ENCODE results near the gene PPP1R14C. TPM values are rescaled to one million over a fixed set of nuclear protein-coding genes. Genes with fewer than 3 reads are reported as not detected.

Gene PPP1R14C
- polyA plus RNA-seq, 1 donor from 2014 or later, result 14.0 TPM

DNA sequence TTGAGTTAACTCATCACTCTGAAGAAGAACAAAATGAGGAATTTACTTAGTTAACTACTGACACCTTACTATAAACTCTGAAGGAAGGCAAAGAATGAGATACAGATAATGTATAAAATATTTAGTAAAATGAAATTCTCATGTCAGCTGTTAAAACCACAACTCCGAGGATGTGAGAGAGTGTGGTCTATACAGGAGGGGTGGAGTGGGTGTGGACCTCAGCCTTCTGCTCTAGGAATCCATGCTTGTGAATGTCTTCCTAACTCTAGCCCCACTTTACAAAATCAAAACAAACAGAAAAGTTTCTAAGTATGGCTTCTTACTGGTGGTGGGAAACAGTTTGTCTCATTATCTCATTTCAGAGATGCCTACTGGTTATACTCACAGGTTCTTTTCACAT lies 14.2 kb downstream of the PPP1R14C start:
- Histone ChIP-seq H4K20me1 (ENCODE audit: insufficient read depth) (no peaks in the 10 kb centered on the region), H3K9ac (ENCODE audit: low read length) (no peak overlapping the region), H3K4me2 (ENCODE audit: low read length) (no peak overlapping the region), H3K9me2 (ENCODE audit: insufficient read depth, low read length) (no peaks in the 10 kb centered on the region), H3K27ac (ENCODE audit: low read length) (no peak overlapping the region), H2AFZ (ENCODE audit: low read depth, low read length) (no peak overlapping the region), H3K9me3 (ENCODE audit: low read length) (no peaks in the 10 kb centered on the region), H3K79me2 (replicated peaks; ENCODE audit: insufficient read depth, low read length) (no peaks in the 10 kb centered on the region), H3K4me3 (ENCODE audit: low read length) (no peak overlapping the region), H3K36me3 (ENCODE audit: insufficient read depth, low read length) (no peaks in the 10 kb centered on the region), H3F3A (ENCODE audit: insufficient read depth, low read length, poor library complexity, severe bottlenecking) (no peaks in the 10 kb centered on the region), H3K27me3 (ENCODE audit: insufficient read depth, low read depth, low read length) (no peaks in the 10 kb centered on the region)
- no peak for TF ChIP-seq EP300 (conservative IDR thresholded peaks at IDR 0.05; ENCODE audit: poor library complexity, severe bottlenecking)
- no peak for TF ChIP-seq SMC3 (conservative IDR thresholded peaks at IDR 0.05; ENCODE audit: poor library complexity)
- no peak for TF ChIP-seq TAF1 (IDR thresholded peaks at IDR 0.05; ENCODE audit: low read depth)
- TF ChIP-seq, protein P1, sequence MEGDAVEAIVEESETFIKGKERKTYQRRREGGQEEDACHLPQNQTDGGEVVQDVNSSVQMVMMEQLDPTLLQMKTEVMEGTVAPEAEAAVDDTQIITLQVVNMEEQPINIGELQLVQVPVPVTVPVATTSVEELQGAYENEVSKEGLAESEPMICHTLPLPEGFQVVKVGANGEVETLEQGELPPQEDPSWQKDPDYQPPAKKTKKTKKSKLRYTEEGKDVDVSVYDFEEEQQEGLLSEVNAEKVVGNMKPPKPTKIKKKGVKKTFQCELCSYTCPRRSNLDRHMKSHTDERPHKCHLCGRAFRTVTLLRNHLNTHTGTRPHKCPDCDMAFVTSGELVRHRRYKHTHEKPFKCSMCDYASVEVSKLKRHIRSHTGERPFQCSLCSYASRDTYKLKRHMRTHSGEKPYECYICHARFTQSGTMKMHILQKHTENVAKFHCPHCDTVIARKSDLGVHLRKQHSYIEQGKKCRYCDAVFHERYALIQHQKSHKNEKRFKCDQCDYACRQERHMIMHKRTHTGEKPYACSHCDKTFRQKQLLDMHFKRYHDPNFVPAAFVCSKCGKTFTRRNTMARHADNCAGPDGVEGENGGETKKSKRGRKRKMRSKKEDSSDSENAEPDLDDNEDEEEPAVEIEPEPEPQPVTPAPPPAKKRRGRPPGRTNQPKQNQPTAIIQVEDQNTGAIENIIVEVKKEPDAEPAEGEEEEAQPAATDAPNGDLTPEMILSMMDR (IDR thresholded peaks at IDR 0.05; ENCODE audit: poor library complexity, severe bottlenecking), result no peak
- TF ChIP-seq MXI1 (conservative IDR thresholded peaks at IDR 0.05; ENCODE audit: poor library complexity, severe bottlenecking), result no peak
- no peak for TF ChIP-seq RAD21 (conservative IDR thresholded peaks at IDR 0.05)
- no peak for TF ChIP-seq POLR2AphosphoS5 (IDR thresholded peaks at IDR 0.05)
- TF ChIP-seq, protein P2, sequence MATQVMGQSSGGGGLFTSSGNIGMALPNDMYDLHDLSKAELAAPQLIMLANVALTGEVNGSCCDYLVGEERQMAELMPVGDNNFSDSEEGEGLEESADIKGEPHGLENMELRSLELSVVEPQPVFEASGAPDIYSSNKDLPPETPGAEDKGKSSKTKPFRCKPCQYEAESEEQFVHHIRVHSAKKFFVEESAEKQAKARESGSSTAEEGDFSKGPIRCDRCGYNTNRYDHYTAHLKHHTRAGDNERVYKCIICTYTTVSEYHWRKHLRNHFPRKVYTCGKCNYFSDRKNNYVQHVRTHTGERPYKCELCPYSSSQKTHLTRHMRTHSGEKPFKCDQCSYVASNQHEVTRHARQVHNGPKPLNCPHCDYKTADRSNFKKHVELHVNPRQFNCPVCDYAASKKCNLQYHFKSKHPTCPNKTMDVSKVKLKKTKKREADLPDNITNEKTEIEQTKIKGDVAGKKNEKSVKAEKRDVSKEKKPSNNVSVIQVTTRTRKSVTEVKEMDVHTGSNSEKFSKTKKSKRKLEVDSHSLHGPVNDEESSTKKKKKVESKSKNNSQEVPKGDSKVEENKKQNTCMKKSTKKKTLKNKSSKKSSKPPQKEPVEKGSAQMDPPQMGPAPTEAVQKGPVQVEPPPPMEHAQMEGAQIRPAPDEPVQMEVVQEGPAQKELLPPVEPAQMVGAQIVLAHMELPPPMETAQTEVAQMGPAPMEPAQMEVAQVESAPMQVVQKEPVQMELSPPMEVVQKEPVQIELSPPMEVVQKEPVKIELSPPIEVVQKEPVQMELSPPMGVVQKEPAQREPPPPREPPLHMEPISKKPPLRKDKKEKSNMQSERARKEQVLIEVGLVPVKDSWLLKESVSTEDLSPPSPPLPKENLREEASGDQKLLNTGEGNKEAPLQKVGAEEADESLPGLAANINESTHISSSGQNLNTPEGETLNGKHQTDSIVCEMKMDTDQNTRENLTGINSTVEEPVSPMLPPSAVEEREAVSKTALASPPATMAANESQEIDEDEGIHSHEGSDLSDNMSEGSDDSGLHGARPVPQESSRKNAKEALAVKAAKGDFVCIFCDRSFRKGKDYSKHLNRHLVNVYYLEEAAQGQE (IDR thresholded peaks at IDR 0.05; ENCODE audit: borderline replicate concordance), result no peak
- no peak for TF ChIP-seq EZH2 (IDR thresholded peaks at IDR 0.05; ENCODE audit: borderline replicate concordance, insufficient read depth, low read length, poor library complexity, severe bottlenecking)

DNA sequence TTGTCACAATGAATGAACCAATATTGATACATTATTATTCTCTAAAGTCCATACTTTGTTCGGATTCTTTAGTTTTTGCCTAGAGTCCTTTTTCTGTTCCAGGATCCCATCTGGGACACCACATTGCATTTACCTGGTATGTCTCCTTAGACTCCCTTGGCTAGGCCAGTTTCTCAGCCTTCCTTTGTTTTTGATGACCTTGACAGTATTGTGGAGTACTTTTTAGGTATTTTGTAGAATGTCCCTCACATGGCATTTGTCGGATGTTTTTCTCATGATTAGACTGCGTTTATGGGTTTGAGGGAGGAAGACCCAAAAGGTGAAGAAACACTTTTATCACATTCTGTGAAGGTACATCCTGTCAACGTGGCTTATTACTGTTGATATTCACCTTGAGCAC lies 16.9 kb downstream of the PPP1R14C start:
- no peaks in the 10 kb centered on the region for H3K36me3 ChIP-seq (ENCODE audit: insufficient read depth, low read length)
- H3K9me3 ChIP-seq (ENCODE audit: low read length), result no peaks in the 10 kb centered on the region
- H3K4me3 ChIP-seq (ENCODE audit: low read length), result no peak overlapping the region
- no peak overlapping the region for H3K9ac ChIP-seq (ENCODE audit: low read length)
- no peaks in the 10 kb centered on the region for H4K20me1 ChIP-seq (ENCODE audit: insufficient read depth)
- H3F3A ChIP-seq (ENCODE audit: insufficient read depth, low read length, poor library complexity, severe bottlenecking), result no peaks in the 10 kb centered on the region
- no peak overlapping the region for H3K4me2 ChIP-seq (ENCODE audit: low read length)
- H3K27ac ChIP-seq (ENCODE audit: low read length), result no peak overlapping the region
- no peaks in the 10 kb centered on the region for H3K27me3 ChIP-seq (ENCODE audit: insufficient read depth, low read depth, low read length)
- H3K9me2 ChIP-seq (ENCODE audit: insufficient read depth, low read length), result no peaks in the 10 kb centered on the region
- H3K79me2 ChIP-seq (replicated peaks; ENCODE audit: insufficient read depth, low read length), result no peaks in the 10 kb centered on the region
- H2AFZ ChIP-seq (ENCODE audit: low read depth, low read length), result no peak overlapping the region
- no peak for TF ChIP-seq MXI1 (conservative IDR thresholded peaks at IDR 0.05; ENCODE audit: poor library complexity, severe bottlenecking)
- no peak for TF ChIP-seq SMC3 (conservative IDR thresholded peaks at IDR 0.05; ENCODE audit: poor library complexity)
- no peak for TF ChIP-seq POLR2AphosphoS5 (IDR thresholded peaks at IDR 0.05)
- TF ChIP-seq TAF1 (IDR thresholded peaks at IDR 0.05; ENCODE audit: low read depth), result no peak
- TF ChIP-seq EZH2 (IDR thresholded peaks at IDR 0.05; ENCODE audit: borderline replicate concordance, insufficient read depth, low read length, poor library complexity, severe bottlenecking), result no peak
- TF ChIP-seq RAD21 (conservative IDR thresholded peaks at IDR 0.05), result no peak
- no peak for TF ChIP-seq EP300 (conservative IDR thresholded peaks at IDR 0.05; ENCODE audit: poor library complexity, severe bottlenecking)
- TF ChIP-seq, protein P1 (IDR thresholded peaks at IDR 0.05; ENCODE audit: poor library complexity, severe bottlenecking), result no peak
- TF ChIP-seq, protein P2 (IDR thresholded peaks at IDR 0.05; ENCODE audit: borderline replicate concordance), result no peak

Measured in neural cell (in vitro differentiated cells).